Ovary (tissue), 3 donors: ENCODE results near the gene KRTAP9-6.
"Not testable (repeated sequence)": the region's sequence is repeated elsewhere in the genome, so short reads cannot be mapped to it uniquely, and the experiment has no call there.

Source experiments
- POLR2A ChIP-seq: fragments of 450-650 bp; IDR thresholded peaks from one replicate; pipeline ENCODE4 v1.6.1; 2017; ENCODE audit warnings: antibody characterized with exemption, mild to moderate bottlenecking, moderate library complexity
- TF ChIP-seq, protein P1 (sequence below), 3 donors: fragments of 450-650 bp in 2 of 3; fragments of 200-600 bp in 1 of 3; IDR thresholded peaks; one replicate each; pipeline versions ENCODE4 v1.5.1 to v1.8.0; 2016 to 2022; ENCODE audit warnings: antibody characterized with exemption in 3 of 3, mild to moderate bottlenecking in 1 of 3
- donor health status: DM: no; HTN: no; CAD: no.

DNA sequence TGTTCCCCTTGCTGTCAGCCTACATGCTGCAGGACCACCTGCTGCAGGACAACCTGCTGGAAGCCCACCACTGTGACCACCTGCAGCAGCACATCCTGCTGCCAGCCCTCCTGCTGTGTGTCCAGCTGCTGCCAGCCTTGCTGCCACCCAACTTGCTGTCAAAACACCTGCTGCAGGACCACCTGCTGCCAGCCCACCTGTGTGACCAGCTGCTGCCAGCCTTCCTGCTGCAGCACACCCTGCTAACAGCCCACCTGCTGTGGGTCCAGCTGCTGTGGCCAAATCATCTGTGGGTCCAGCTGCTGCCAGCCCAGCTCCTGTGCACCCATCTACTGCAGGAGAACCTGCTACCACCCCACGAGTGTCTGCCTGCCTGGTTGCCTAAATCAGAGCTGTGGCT, 6.1 kb downstream of the KRTAP9-6 start:
- TF ChIP-seq POLR2A: not testable (repeated sequence)
- TF ChIP-seq, protein P1, sequence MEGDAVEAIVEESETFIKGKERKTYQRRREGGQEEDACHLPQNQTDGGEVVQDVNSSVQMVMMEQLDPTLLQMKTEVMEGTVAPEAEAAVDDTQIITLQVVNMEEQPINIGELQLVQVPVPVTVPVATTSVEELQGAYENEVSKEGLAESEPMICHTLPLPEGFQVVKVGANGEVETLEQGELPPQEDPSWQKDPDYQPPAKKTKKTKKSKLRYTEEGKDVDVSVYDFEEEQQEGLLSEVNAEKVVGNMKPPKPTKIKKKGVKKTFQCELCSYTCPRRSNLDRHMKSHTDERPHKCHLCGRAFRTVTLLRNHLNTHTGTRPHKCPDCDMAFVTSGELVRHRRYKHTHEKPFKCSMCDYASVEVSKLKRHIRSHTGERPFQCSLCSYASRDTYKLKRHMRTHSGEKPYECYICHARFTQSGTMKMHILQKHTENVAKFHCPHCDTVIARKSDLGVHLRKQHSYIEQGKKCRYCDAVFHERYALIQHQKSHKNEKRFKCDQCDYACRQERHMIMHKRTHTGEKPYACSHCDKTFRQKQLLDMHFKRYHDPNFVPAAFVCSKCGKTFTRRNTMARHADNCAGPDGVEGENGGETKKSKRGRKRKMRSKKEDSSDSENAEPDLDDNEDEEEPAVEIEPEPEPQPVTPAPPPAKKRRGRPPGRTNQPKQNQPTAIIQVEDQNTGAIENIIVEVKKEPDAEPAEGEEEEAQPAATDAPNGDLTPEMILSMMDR (IDR thresholded peaks at IDR 0.05): not testable (repeated sequence)
